HG03135 (cell line): Measurements from ENCODE around the gene WDR54.
"Not testable (repeated sequence)": the region's sequence is repeated elsewhere in the genome, so short reads cannot be mapped to it uniquely, and the experiment has no call there.

Experiments used
- ATAC-seq: cut with Tn5 transposase; IDR thresholded peaks from one replicate; pipeline ENCODE4 v1.9.1; 2021; ENCODE audit warnings: mild to moderate bottlenecking, moderate library complexity; ENCODE audit not compliant: unreplicated experiment

Gene WDR54

DNA sequence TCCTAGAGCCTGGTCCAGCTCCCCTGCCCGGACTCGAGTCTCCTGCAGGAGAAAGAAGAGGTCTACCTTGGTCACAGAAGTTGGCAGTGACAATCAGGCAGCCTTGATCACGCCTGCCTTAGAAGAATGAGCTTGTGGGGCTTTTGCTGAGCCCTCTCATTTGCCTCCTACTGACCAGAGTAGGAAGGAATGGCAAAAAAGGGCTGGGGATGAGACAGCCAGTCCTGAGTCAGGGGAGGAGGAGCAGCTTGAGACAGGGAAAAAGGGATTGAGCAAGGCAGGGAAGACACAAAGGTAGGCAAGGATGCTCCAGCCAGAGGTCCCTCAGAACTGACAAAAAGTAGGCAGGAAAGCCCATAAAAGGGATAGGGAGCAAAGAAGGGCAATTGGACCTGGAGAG lies 6.0 kb downstream of the WDR54 start:
- no peak for ATAC-seq

- no peak for ATAC-seq
Observed at GRCh38 chr2:74428675-74429074, 7.1 kb downstream of the WDR54 start.

GRCh38 chr2:74429487-74430451 lies 8.2 kb downstream of the WDR54 start:
- ATAC-seq = no peak

GRCh38 chr2:74430502-74430901 lies 9.0 kb downstream of the WDR54 start:
- no peak for ATAC-seq

DNA sequence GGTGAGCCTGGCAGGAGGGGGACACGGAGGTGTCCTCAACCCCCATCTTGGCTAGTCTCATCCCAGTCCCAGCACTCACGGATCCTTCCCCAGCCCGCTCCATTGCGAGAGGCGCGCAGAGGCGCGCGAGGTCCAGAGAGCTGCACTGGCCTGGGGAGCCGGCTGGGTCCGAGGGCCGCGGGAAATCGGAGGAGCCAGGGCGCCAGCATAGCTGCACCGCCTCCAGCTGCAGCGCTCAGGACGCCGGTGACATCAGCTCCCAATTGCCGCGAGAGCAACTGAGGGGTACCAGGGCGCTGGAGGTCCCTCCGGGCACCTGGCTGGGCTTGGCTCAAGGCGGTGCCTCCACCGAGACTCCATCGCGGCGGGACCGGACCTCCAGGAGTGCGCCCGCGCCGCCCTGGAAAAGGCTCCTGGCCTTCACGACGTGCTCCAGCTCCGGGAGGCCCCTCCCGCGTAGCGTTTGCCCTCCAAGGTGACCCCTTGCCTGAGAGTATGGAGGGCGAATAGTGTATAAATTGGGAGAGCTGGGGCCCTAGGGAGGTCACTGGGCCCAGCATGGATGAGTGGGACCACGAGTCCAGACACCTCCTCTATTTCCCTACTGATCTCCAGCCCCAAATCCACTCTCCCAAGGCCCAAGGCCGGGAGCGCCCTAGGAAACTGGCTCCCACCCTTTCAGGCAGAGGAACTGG lies 14.7 kb downstream of the WDR54 start:
- ATAC-seq = no peak

DNA sequence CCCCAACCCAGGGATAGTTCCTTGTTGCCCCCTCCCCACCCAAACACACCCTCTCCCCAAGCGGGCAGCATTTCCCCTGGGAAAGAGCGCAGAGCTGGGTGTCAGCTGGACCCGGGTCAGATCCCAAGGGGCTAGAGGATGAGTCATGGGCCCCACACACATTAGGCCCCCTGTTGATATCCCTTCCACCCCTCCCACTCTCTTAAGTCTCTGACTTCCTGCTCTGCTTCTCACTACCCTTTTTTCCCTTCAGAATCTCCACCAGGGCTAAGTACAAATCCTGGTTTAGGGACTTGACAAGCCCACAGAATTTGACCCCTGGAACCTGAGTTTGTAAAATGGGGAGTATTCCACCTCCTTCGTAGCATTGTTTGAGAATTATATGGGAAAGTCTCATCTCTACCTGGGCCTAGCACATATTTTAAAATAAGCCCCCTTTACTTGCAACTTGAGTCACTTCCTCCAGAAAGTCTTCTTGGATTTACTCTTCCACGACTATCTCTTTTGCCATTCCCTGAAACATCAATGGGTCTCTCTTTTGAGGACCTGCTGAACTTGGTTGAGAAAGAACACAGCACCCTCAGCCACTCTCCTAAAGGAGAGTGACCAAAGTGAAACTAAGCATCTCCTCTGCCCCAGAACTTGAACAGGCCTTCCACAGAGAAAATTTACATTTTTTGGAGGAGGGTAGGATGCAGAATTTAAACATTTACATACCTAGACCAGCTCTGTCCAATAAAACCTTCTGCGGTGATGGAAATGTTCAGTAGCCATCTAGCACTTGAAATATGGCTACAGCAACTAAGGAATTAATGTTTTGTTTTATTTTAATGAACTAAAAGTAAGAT lies 15.5 kb downstream of the WDR54 start:
- no peak for ATAC-seq

DNA sequence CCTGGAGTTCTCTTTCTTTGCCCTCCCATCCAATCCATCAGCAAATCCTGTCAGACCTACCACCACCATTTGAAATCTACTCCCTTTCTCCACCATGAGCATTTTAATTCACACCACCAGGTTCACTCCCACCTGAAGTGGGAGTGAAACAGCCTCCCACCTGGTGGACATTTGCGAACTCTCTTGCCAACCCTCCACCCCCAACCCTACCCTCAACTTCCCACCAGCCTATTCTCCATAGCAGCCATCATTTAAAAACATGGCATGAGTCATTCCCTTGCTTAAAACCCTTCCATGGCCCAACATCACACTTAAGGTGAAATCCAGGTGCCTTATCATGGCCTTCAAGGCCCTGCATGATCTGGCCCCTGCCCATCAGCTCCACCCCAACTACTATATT lies 16.7 kb downstream of the WDR54 start:
- ATAC-seq = no peak

- ATAC-seq = no peak
Observed at GRCh38 chr2:74439373-74439772, 17.8 kb downstream of the WDR54 start.

GRCh38 chr2:74439803-74440377 lies 18.4 kb downstream of the WDR54 start:
- peak; percentile 9 for ATAC-seq

DNA sequence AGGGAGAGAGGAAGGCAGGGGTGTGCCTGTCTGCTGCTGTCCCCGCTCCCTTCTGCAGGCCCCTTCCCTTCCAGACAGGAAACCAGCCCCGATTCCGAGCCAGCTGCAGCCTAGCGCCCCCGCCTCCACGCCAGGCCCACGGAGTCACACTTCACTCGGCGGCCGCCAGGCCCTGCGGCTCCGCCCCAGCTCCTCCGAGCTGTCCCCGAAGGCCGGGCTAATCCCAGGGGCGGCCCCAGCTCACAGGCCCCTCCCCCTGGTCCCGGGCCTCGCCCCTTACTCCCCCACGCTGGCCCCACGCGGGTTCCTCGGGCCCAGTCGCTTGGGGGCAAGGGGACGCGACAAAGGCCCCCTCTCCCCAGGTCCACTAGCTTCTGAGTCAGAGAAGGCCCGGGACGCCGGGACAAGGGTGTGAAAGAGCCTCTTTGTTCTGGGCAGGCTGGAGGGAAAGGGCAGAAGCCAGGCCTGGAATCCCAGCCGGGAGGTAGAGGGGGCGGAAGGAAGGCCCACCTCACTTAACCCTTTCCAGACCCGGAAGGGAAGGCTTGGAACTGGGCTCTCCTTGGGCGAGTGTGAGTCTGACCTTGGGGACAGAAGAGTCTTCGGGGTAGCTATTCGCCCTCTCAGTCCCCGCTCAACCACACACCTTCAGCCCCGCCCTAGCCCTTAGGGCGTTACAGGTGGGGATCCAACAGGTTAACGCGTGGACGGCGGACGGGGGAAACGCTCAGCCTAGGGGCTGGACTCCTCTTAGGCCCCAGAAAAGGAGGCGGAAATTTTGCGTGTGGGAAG lies 19.0 kb downstream of the WDR54 start:
- peak; percentile 79 for ATAC-seq

GRCh38 chr2:74441170-74441689 lies 19.7 kb downstream of the WDR54 start:
- no peak for ATAC-seq

- ATAC-seq = no peak
Observed at GRCh38 chr2:74441690-74442482, 20.4 kb downstream of the WDR54 start, which contains the start of gene RTKN. RTKN (minus strand) TSS chr2:74441937; CDS start chr2:74441816, 121 bp downstream.

GRCh38 chr2:74442483-74443297 lies 21.2 kb downstream of the WDR54 start:
- not testable (repeated sequence) for ATAC-seq

GRCh38 chr2:74444498-74445318 lies 23.2 kb downstream of the WDR54 start:
- no peak for ATAC-seq

DNA sequence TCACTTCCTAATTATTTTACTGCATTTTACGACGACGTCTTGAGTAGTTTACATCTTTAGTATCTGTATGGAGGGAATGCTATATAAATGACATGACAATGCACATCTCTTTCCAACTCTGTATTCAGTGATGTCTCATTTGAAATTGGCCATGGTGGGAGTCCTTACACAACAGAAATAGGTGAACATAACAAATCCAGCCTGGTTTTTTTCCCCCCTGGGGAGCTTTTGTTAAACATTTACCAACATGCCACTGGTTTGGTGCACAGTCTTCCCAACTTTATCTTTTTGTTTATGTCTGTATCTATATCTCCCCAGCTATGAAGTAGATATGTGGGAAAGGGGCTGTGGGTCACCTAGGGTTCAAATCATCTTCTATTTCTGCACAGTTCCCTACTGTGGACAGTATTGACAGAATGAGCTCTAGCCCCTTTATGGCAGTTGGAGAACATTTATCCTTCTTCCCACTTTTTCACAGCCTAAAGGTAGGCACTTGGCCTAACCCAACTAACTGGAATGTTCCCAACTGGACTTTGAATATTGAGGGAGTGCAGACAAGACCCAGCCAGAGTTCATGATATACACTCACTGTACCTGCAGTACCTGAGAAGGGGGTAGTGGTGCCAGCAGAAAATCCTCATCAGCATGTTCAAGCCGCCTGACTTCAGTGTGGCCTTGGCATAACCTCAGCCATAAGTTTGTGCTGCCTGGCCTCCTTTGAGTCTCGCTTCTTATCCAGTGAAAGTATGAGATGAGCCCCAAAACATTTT lies 25.9 kb downstream of the WDR54 start:
- no peak for ATAC-seq

DNA sequence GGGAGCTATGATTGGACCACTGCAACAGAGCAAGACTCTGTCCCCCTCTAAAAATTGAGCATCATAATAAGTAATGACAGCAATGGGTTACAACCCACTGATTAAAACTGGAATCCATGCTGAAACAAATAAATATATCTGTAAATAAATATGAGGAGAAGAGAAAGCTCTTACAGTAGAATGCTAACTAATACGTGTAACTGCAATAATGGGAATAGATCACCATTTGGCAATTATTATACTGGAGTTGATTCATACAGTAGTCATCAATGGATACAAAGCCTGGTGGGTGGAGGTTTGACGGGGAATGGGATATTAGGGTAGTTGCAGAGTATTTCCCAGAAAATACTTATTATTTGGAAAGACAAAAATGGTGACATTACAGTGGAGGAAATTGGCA lies 27.2 kb downstream of the WDR54 start:
- ATAC-seq = no peak
